ENCODE data around the gene PLEKHN1.

- TF ChIP-seq CTCF (IDR thresholded peaks at IDR 0.05) (no peak), POLR2A (IDR thresholded peaks at IDR 0.05) (peak; percentile 27 to 67 (median 61))
These were observed 7.2 kb upstream of the PLEKHN1 start, which contains the start of gene NOC2L for GRCh38 chr1:958823-959730.
